ENCODE results near the gene PODXL2. TPM values are rescaled to one million over a fixed set of nuclear protein-coding genes. Genes with fewer than 3 reads are reported as not detected.

Gene PODXL2, protein sequence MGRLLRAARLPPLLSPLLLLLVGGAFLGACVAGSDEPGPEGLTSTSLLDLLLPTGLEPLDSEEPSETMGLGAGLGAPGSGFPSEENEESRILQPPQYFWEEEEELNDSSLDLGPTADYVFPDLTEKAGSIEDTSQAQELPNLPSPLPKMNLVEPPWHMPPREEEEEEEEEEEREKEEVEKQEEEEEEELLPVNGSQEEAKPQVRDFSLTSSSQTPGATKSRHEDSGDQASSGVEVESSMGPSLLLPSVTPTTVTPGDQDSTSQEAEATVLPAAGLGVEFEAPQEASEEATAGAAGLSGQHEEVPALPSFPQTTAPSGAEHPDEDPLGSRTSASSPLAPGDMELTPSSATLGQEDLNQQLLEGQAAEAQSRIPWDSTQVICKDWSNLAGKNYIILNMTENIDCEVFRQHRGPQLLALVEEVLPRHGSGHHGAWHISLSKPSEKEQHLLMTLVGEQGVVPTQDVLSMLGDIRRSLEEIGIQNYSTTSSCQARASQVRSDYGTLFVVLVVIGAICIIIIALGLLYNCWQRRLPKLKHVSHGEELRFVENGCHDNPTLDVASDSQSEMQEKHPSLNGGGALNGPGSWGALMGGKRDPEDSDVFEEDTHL
- total RNA-seq: 5.0 and 10.5 TPM in 2 replicates

DNA sequence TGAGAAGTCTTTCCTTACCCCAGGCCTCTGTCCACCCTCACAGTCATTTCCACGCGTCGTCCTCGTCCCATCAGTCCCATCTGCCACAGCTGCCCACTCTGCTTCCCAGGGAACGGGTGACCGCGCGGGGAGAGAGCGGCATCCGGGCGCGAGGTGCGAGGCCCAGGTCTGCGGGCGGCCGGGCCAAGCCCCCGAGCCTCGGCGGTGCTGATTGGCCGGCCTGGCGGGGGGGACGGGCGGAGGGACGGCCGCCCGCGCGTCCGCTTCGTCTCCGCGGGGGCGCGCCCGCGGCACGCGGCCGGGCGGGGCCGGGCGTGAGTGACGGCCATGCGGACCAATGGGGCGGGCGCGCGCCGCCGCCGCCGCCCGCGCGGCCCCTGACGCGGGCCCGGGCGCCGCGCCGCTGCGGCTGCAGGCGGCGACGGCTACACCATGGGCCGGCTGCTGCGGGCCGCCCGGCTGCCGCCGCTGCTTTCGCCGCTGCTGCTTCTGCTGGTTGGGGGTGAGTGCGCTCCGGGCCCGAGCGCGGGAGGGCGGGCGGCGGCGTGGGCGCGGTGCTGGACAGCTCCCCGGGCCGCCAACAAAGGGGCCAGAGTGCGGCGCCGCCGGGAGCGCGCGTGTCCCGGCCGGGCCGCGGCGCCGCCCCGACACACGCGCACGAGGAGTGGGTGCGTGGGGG, at the start of gene PODXL2:
PODXL2 (plus strand) TSS at position 398 of the 679 bp plus-strand sequence; CDS start at position 433, 35 bp downstream.

DNA sequence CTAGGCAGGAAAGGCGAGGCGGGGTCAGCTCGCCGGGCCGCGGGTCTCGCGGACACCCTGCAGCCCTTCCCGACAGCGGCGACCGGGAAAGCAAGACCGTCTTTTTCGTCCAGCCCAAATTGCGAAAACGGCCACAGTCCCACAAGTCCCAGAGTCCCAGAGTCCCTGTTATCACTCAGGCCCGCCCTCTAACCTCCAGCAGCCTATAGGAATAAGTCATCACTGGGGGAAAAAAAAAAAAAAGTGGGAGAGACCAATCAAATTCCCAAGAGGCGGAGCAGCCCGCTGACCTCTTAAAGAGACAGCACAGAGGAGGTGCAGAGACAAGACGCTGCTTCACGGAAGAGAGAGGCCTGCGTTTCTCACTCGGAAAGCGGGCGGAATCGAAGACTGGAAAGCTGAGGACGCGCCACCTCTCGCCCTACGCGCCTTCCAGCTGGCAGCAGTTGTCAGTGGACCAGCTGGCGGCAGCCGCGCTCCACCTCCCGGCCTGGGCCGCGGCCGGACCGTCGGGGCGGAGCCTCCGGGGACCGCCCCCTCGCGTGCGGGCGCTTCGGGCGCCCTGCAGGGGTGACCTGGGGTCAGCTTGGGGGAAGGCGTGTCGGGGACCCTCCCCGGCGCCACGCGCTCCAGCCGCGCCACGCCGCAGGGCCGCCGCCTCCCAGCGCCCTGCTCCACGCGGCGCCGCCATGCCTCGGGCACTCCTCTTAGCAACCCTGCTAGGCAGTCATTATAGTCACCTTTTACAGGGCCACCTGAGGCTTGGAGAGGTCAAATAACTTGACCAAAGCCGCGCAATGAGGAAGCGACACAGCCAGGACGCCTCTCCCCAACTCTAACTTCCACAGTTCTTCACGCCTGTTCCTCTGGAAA, 38.2 kb upstream of the PODXL2 start, which contains the start of gene TPRA1:
TPRA1 (minus strand) TSS at position 141 of the 873 bp plus-strand sequence. CDS start 10,587 bp downstream, outside the sequence.

DNA sequence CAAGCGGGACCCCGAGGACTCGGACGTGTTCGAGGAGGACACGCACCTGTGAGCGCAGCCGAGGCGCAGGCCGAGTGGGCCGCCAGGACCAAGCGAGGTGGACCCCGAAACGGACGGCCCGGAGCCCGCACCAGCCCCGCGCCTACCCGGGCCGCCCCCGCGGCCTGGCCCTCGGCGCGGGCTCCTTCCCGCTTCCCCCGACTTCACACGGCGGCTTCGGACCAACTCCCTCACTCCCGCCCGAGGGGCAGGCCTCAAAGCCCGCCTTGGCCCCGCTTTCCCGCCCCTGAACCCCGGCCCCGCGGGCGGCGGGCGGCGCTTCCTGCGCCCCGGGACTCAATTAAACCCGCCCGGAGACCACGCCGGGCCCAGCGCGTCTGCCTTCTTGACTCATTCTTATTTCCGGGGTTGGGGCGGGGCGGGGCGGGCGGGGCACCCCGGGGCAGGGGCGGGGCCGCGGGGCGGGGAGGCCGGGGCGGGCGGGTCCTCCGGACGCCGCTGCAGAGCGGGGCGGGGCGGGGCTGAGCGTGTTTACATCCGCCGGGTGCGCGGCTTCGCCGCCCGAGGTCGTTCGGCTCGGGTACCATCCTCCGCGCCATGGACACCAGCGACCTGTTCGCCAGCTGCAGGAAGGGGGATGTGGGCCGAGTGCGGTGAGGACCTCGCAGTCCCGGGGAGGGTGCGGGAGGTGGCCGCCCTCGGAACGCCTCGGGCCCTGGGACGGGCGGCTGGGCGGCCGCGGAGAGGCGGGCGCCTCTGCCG, 43.6 kb downstream of the PODXL2 start, which contains the start of gene ABTB1:
ABTB1 (plus strand) TSS at position 524 of the 762 bp plus-strand sequence; CDS start at position 598, 74 bp downstream.

Other genes starting within 250 kb of the PODXL2 start
- gene TPRA1, start 38.5 kb upstream of the PODXL2 start, total RNA-seq: 36.3 and 65.2 TPM in 2 replicates
- 29.1 and 56.6 TPM in 2 replicates for gene MCM2, start 30.8 kb upstream of the PODXL2 start, total RNA-seq
- 4.4 and 25.2 TPM in 2 replicates for gene ABTB1, start 43.8 kb downstream of the PODXL2 start, total RNA-seq
- 8.5 and 54.0 TPM in 2 replicates for gene MGLL, start 193.3 kb downstream of the PODXL2 start, total RNA-seq

Data from epithelial cell of alveolus of lung (primary cell).